ENCODE results near the gene SUCNR1.

DNA sequence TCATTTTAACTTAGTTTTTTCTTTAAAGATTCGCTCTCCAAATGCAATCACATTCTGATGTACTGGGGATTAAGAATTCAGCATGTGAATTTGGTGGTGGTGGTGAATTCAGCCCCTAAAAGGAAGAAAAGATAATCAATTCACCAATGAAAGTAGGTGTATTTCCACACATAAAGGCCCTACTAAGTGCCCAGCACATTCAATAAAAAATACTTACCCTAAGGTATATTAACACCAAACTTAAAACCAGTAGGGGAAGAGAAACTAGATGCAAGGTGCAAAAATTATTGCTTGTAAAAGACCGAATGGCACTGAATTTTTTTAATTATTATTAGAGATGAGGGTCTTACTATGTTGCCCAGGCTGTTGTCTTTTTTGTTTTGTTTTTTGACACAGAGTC, 16.8 kb upstream of the SUCNR1 start:
- TF ChIP-seq, protein P1, sequence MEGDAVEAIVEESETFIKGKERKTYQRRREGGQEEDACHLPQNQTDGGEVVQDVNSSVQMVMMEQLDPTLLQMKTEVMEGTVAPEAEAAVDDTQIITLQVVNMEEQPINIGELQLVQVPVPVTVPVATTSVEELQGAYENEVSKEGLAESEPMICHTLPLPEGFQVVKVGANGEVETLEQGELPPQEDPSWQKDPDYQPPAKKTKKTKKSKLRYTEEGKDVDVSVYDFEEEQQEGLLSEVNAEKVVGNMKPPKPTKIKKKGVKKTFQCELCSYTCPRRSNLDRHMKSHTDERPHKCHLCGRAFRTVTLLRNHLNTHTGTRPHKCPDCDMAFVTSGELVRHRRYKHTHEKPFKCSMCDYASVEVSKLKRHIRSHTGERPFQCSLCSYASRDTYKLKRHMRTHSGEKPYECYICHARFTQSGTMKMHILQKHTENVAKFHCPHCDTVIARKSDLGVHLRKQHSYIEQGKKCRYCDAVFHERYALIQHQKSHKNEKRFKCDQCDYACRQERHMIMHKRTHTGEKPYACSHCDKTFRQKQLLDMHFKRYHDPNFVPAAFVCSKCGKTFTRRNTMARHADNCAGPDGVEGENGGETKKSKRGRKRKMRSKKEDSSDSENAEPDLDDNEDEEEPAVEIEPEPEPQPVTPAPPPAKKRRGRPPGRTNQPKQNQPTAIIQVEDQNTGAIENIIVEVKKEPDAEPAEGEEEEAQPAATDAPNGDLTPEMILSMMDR (IDR thresholded peaks at IDR 0.05; ENCODE audit: borderline replicate concordance, extremely low read depth, low read length, poor library complexity, severe bottlenecking), result no peak
- TF ChIP-seq EZH2 (IDR thresholded peaks at IDR 0.05; ENCODE audit: borderline replicate concordance, low read depth, low read length, severe bottlenecking), result no peak
